ENCODE measurements around the gene TEX22.

Gene TEX22

DNA sequence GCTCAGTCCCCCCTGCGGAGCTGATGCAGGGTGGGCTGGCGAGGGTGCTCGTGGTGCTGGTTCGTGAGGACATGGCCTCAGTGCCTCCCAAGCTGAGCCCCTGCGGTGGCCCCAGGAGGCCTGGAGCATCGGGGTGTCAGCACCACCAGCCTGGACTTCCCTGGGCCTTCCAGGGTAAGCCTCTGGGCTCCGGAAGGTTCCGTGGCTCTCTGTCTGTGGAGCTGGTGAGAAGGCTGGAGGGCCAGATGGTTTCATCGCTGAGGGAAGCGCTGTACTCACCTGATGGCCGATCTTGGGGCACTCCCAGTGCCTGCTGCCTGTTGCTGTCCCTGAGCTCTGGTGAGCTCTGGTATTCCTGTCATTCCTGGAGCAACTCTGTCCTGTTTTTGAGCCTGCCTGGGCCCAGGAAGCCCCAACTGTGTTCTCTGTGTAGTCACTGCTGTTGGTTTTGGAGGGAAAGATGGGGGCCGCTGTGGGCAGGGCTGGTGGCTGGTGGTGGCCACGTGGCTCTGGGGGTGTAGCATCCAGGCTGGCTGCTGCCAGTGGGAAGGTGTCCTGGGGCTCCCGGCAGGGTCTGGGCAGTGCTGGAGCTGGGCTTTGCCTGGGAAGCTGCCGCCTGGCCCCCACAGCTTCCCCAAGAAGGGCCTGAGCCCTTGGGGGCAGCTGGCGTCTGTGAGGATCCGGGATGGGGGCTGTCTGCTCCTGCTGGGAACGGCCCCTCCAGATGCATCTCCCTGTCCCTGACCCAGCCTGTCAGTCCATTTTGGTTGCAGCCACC lies 39.6 kb downstream of the TEX22 start:
- no peak for DNase-seq (ENCODE audit: low spot score)
- in situ Hi-C loops (cut with MboI; ENCODE audit: low sequenced_read_pairs, unreplicated experiment) = no loop called here
- TF ChIP-seq, protein P1, sequence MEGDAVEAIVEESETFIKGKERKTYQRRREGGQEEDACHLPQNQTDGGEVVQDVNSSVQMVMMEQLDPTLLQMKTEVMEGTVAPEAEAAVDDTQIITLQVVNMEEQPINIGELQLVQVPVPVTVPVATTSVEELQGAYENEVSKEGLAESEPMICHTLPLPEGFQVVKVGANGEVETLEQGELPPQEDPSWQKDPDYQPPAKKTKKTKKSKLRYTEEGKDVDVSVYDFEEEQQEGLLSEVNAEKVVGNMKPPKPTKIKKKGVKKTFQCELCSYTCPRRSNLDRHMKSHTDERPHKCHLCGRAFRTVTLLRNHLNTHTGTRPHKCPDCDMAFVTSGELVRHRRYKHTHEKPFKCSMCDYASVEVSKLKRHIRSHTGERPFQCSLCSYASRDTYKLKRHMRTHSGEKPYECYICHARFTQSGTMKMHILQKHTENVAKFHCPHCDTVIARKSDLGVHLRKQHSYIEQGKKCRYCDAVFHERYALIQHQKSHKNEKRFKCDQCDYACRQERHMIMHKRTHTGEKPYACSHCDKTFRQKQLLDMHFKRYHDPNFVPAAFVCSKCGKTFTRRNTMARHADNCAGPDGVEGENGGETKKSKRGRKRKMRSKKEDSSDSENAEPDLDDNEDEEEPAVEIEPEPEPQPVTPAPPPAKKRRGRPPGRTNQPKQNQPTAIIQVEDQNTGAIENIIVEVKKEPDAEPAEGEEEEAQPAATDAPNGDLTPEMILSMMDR (IDR thresholded peaks at IDR 0.05; ENCODE audit: borderline replicate concordance, control extremely low read depth, extremely low read depth, insufficient read depth, missing control alignments) = no peak

DNA sequence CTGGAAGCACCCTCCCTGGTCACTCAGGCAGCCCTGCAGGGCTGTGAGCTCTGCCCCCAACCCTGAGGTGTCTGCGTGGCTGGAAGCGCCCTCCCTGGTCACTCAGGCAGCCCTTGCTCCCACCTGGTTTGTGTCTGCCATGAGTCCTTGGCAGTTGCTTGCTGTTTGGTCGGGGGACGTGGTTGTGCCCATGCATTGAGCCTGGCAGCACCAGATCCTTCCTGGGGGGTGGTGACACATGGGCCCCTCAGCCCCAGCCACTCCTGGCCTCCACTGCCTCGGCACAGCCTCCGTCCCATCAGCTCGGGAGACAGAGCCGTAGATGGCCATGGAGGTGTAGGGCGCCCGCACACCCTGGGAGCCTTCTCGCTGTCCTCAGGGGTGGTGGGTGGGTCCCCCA lies 40.8 kb downstream of the TEX22 start:
- no peak for DNase-seq (ENCODE audit: low spot score)
- in situ Hi-C loops (cut with MboI; ENCODE audit: low sequenced_read_pairs, unreplicated experiment) = no loop called here
- TF ChIP-seq, protein P1 (IDR thresholded peaks at IDR 0.05; ENCODE audit: borderline replicate concordance, control extremely low read depth, extremely low read depth, insufficient read depth, missing control alignments) = no peak

DNA sequence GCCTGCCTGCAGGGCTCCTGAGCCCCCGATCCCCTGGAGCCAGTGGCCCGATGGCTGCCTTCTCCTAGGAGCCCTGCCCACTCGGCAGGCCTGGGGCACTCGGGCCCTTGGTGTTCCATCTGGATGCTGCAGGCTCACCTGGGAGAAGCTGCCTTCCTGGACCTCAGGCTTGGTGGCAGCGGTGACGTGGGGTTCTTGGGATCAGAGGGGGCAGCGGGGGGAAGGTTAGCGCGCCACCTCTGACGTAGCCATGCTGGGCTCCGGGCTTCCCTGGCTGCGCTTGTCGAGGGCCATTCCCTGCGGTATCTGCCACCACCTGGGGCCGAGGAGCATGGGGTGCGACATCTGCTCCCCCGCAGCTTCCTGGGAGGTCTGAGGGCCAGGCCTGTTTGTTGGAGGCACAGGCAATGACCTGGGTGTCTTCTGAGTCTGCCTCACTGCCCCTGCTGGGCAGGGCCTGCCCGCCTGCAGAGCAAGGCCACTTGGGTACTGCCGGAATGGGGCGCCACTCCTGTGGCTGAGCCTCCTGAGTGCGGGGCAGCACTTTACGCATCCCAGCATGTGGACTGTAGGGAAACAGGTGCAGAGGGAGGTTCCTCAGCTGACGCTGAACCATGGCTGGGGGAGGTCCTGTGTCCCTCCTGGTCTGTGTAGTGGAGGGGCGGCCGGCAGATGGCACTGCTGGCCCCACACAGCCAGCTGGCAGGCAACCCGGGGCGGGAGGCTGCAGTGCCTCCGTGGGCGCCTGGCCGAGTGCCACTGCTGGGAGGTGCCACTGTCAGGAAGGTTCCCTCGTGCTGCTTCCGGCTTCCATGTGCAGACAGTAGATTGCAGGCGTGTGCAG lies 41.6 kb downstream of the TEX22 start:
- TF ChIP-seq, protein P1 (IDR thresholded peaks at IDR 0.05; ENCODE audit: borderline replicate concordance, control extremely low read depth, extremely low read depth, insufficient read depth, missing control alignments) = no peak
- in situ Hi-C loops (cut with MboI; ENCODE audit: low sequenced_read_pairs, unreplicated experiment) = no loop called here
- no peak for DNase-seq (ENCODE audit: low spot score)

DNA sequence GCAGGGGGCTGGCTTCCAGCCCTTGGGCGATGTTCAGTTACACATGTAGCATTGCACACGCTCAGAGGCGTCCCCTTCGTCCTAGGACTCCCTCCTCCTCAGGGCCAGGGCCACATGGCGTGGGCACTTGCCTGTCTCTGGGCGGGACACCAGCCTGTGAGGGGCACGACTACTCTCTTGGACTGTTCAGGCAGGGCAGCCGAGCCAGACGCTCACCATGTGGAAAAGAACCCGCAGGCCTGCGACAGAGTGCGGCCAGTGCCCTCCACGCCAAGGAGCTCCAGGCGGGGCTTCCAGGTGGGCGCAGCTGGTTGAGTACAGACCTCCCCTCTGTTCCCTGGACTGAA lies 42.2 kb downstream of the TEX22 start:
- DNase-seq (ENCODE audit: low spot score) = no peak
- TF ChIP-seq, protein P1 (IDR thresholded peaks at IDR 0.05; ENCODE audit: borderline replicate concordance, control extremely low read depth, extremely low read depth, insufficient read depth, missing control alignments) = no peak
- in situ Hi-C loops (cut with MboI; ENCODE audit: low sequenced_read_pairs, unreplicated experiment) = no loop called here

DNA sequence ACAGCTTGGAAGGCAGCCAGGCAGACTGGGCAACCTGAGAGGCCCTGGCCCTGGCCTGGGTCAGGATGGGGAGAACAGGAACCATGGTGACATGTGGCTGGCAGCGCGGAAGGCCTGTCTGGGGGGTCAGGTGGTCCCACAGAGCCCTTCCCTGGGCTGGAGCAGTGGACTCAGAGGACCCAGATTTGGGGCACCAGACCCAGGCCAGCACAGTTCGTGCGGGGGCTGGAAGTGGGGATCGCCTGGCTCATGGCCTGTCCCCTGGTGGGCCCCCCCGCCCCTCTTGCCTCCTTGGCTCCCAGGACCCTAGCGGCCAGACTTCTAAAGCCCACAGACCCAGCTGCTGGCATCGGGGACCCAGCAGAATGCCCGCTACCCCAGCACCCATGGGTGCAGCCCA lies 42.7 kb downstream of the TEX22 start:
- TF ChIP-seq, protein P1 (IDR thresholded peaks at IDR 0.05; ENCODE audit: borderline replicate concordance, control extremely low read depth, extremely low read depth, insufficient read depth, missing control alignments) = no peak
- no peak for DNase-seq (ENCODE audit: low spot score)
- in situ Hi-C loops (cut with MboI; ENCODE audit: low sequenced_read_pairs, unreplicated experiment) = no loop called here

DNA sequence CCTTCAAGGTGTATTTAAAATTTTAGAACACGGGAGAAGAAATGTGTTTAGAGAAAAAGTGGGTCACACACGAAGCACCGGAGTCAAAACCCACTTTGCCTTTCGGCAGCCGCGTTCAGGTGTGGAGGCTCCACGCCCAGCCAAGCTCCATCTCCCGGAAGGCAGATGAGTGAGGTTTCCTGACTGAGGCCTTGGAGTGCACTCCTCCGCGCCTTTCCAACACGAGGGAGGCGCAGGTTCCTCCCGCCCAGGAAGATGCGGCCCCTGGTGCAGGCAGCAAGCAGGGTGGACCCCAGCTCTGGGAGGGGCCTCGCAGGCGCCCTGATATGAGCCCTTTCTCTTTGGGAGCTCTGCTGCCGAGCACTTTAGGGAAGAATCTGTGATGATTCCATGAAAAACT lies 43.8 kb downstream of the TEX22 start:
- no peak for DNase-seq (ENCODE audit: low spot score)
- TF ChIP-seq, protein P1 (IDR thresholded peaks at IDR 0.05; ENCODE audit: borderline replicate concordance, control extremely low read depth, extremely low read depth, insufficient read depth, missing control alignments) = no peak
- in situ Hi-C loops (cut with MboI; ENCODE audit: low sequenced_read_pairs, unreplicated experiment) = no loop called here
